Stimulated activated CD4-positive, alpha-beta T cell treated with anti-CD3 and anti-CD28 coated beads, TNF-alpha, amount 100 ng/mL, for 48 hours (primary cell): ENCODE measurements around the gene CRYGB.
"Not testable (repeated sequence)": the region's sequence is repeated elsewhere in the genome, so short reads cannot be mapped to it uniquely, and the experiment has no call there.

Experiments used
- DNase-seq, 3 donors: peaks; one replicate each; pipeline ENCODE4 v3.0.0-alpha.2; 2020; ENCODE audit warnings: low read depth in 3 of 3

CRYGB gene

DNA sequence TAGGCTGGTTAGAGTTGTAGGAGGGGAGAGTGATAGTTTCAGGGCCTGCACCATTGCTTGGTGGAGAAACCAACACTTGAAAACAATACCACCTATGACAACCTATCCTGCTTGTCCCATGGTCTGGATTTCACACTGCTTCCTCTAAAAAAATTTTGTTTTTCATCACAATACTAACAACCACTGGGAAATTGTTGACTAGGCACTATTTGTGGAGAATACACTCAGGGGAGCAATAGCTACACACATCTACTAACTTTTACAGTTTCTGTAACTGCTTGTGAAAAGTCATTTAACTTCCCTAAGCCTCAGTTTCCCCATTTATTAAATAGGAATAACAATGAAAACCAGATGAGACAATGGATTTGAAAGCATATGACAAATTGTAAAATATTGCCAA lies 4.1 kb upstream of the CRYGB start:
- no peak for DNase-seq

DNA sequence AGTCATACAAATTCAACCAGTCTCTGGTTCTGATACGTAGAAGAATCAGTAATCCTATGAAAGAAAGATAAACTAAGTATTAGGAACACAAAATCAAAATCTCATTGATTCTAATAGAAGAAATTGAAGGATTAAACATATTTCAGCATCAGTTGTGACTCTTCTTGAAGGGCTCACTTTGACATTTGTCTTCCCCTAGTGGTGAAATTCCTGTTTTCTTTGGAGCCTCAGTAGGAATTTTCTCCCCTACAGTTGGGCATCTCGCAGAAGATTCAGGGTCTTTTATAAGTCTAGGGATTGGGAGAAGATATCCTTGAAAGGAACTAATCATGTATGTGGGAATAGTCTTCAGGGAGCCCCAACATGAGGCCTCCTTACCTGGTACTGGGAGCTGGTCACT lies 2.8 kb upstream of the CRYGB start:
- no peak for DNase-seq

DNA sequence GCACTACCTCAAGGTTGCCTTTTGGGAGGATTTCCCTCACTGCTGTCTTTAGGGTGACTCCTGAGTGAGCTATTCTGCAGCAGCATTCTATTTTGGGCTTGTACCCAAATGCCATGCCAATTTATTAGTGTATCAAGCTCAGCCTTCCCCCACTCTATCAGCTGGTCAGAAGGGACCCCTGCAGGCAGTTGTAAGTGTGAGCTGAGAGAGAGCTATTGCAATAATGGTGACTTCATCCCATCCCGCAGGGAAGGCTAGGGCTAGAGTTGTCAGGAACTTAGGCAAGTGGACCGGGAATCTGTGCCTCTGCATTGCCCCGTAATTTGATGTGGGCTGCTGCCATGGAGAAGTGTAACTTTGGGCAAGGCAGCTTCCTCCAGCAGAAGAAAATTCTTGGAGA lies 1.8 kb upstream of the CRYGB start:
- no peak for DNase-seq

DNA sequence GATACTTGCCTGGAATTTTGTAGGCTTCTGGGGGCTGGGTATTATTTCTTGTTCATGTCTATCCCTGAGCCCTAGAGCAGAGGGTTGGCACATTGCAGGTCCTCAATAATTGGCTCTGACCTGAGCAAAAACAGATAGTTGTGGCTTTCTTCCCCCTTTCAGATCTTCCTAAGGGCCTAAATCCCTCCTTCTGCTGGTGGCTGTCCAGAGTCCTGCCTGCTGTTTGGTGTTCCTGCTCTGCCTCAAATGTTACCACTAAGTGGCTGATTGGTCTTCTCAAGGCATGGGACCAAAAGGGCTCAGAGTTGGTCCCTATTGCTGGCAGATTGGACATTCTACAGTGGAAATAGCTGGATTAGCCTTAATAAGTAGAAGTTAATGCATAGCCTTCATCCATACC lies 1.1 kb upstream of the CRYGB start:
- no peak for DNase-seq

DNA sequence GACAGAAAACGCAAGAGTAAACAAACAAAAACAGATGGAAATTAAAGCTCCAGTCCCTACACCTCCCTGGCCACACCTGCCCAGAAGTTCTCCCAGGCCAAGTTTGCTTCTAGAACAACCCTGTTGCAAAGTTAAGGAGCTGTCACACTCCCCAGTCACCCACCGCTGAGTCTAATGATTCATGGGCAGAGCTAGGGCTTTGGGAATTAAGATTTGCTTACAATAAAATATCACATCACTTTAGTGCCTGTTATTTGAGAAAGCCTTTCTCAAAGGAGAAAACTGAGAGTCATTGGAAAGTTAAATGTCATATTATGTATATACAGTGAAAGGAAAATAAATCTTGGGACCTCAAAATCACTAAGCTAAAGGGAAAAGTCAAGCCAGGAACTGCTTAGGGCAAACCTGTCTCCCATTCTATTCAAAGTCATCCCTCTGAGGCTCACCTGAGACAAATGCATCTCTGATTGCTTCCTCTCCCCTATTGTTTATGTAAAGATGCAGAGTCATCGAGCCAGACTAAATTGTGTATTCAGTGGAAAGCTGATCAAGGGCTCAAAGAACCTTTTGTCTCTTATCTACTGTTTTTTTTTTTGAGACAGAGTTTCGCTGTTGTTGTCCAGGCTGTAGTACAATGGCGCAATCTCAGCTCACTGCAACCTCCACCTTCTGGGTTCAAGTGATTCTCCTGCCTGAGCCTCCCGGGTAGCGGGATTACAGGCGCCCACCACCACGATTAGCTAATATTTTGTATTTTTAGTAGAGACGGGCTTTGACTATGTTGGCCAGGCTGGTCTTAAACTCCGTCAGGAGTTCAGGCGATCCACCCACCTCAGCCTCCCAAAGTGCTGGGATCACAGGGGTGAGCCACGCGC lies 2.8 kb downstream of the CRYGB start:
- DNase-seq = no peak

DNA sequence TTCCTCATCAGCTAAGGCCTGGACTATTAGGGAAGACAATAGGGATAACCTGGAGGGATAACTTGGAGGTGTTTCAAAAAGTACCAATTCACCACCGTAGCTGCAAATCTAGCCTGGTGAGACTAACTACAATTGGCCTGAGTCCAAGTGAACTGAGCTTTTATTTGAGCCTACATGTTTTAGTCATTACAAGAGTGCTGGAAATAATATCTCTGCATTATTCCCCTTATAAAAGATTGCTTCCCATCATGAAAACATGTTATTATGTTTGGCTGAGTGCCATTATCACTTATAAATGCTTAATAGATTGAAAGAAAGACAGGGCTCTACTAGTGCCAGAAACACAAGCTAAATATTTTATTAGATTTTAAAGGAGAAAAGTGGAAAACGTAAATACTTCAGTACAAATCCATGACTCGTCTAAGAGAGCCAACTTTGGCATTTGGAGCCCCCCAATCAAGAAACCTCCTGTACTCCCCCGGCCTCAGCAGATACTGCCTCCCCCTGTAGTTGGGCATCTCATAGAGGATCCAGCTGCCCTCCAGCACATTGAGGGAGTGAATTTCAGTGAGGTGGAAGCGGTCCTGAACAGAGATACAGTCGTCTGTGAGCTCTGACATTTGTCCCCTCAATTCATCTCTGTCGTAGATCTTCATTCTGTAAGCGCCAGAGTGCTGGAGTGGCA lies 3.6 kb downstream of the CRYGB start:
- DNase-seq = no peak

DNA sequence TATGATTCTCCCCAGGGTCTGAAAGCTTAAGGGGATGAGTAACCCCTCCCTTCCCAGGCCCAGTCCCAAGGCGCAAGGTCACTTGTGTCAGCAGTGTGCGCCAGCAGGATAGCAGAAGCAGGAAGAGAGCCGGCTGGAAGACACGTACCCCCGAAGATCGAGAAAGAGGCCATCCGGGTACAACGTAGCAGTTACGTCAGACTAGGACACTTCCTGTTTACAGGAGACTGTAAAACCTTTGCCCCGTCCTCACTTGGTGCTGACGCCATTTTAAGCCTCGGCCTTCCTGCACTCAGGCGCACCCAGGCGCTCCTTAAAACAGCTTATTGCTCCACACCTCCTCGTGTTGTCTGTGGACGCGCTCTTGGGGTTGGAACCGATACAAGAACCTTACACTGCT lies 6.5 kb downstream of the CRYGB start:
- DNase-seq = no peak

DNA sequence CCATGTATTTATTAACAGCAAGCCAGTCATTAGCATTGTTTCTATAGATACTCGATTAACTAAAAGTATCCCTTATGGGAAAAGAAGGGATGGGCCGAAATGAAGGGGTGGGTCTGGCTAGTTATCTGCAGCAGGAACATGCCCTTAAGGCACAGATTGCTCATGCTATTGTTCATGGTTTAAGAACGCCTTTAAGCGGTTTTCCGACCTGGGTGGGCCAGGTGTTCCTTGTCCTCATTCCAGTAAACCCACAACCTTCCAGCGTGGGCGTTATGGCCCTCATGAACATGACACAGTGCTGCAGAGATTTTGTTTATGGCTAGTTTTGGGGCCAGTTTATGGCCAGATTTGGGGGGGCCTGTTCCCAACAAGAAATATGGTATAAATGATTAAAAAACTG lies 7.6 kb downstream of the CRYGB start:
- DNase-seq = not testable (repeated sequence)

DNA sequence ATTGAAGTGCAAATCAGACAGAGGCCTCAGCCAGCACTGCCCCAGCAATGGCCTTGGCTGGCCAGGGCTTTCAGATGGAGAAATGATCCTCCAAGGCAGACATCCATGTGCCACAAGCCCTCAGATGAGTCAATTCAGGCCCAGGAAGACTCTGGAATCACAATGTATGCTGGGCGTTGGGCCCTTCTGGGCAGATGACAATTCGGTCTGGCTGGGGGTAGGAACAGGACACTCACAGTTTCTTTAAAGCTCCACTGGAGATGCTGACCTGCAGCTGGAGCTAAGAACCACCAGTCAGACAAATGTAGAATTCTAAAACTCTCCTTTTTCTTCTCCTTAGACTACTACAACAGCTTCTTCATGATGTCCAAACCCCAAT lies 9.3 kb downstream of the CRYGB start:
- no peak for DNase-seq

DNA sequence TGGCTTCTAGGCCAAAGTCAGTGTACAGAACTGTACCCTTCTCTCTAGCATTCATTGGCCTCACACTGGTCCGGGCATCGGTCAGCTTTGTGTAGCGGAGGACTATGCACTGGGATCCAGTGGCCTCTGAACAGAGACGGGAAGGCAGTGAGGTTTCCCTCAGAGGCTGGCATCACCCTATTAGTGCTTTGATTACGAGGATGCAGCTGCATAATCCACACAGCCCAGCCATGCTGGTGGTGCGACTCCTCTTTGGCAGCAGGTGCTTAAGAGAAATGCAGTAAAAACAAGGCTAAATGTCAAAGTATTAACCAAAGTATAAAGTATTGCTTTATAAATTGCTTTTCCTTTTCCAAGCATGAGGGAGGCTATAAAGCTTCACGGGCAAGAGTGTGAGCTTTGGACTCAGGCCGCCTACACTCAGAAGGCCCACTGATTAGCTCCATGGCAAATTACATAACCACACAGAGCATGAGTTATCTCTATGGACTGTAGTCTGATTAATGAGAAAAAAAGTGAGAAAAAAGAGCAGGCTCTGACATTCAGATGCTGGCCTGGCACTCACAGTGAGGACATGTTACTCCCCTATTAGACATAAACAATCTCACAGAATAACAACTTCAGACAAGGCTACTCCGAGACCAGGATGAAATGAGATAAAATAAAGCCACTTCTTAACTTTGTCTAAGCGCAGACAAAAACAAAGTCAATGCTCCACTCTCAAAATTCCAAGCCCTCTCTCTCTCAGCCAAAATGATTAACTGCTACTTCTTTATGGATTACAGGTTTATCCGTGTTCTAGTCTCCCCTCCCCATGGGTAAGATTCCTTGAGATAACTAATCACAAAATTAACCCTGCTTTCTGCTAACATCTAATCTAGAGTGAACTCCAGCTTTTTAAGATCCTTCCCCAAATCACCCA lies 9.9 kb downstream of the CRYGB start:
- DNase-seq = no peak

DNA sequence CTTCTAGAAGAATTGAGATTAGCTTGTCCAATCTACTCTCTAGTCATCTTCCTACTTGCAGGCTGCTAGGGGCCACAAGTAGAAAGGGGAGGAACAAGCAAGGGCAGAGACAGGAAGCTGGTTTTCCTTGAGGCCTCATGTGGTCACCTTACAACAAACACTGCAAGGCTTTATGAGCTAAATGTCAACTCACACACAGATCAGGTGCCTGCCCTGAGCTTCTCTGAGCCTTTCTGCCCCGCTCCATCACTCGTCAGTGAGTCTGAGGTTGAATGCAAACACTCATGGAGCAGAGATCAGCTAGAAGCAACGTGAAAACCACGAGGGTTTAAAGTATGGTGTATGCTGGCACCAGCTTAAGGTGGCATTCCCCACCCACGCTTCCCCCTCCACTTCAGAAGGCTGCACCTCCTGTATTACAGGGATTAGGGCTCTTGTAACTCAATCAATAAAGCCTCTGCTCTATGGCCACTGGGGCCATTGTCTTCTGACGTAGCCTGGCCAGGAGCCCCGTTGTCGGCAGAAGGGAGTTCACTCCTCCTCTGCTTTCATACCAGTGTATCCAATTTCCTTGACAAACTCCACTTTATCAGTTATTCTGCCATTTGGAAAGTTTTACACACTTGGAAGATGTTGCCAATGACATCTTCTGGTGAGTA lies 10.9 kb downstream of the CRYGB start:
- no peak for DNase-seq

DNA sequence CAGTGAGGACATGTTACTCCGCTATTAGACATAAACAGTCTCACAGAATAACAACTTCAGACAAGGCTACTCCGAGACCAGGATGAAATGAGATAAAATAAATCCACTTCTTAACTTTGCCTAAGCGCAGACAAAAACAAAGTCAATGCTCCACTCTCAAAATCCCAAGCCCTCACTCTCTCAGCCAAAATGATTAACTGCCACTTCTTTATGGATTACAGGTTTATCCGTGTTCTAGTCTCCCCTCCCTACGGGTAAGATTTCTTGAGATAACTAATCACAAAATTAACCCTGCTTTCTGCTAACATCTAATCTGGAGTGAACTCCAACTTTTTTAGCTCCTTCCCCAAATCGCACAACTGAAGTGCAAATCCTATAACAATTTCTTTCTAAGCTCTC lies 15.2 kb downstream of the CRYGB start:
- DNase-seq = no peak

DNA sequence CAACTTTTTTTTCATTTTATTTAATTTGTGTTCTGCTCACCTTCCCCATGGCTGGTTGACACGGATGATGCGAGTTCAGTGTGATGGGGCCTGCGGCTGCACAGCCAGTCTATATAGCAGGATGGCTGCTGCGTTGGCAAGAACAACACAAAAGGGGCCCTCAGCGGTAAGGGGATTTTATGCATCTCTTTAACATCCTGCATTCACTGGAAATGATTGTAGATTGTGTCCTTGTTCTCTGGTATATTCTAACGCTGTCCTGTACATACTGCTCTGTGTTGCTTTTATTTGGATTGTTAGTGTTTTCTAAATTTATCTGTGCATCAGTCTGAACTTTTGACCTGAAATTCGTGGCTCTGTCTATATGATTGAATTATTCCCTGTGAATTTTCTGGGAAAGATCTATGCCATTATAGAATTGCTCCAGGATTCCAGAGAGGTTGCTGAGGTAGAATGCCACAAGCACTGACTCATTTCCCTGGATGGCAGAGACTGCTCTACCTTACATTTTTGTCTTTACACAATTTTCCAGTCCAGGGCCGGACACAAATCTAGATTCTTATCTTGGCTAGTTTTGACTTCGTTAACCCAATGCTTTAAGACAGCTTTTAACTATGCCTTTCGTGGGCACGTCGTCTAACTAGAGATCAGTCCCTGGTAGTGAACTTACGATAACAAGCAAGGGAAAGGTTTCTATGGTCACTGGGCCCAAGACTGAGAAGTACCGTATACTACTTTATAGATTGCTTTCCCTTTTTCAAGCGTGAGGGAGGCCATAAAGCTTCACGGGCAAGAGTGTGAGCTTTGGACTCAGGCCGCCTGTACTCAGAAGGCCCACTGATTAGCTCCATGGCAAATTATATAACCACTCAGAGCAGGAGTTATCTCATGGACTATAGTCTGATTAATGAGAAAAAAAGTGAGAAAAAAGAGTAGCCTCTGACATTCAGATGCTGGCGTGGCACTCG lies 15.9 kb downstream of the CRYGB start, which contains the start of gene CRYGC:
CRYGC (minus strand) TSS at position 85 of the 968 bp plus-strand sequence; CDS start at position 49, 36 bp downstream.
- DNase-seq = no peak

DNA sequence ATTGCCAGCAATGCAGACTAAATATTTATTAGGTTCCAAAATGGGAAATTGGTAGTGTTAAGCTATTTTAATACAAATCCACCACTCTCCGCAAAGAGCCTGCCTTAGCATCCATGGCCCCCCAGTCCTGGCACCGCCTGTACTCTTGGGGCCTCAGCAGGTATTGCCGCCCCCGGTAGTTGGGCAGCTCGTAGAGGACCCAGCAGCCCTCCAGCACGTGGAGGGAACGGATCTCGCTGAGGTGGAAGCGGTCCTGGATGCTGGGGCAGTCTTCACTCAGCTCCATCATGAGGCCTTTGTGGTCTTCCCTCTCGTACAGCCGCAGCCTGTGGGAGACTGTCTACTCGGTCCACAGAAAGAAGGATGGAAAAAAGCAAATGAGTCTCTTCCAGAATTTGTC lies 17.8 kb downstream of the CRYGB start:
- DNase-seq = no peak

DNA sequence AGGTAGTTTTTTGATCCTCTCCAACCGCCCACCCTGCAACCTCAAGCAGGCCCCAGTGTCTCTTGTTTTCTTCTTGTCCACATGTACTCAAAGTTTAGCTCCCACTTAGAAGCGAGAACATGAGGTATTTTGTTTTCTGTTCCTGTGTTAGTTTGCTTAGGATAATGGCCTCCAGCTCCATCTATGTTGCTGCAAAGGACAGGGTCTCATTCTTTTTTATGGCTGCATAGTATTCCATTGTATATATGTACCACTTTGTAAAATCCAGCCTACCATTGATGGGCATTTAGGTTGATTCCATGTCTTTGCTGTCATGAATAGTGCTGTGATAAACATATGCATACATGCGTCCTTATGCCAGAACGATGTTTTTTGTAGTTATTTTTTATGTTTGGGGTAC lies 18.9 kb downstream of the CRYGB start:
- no peak for DNase-seq

DNA sequence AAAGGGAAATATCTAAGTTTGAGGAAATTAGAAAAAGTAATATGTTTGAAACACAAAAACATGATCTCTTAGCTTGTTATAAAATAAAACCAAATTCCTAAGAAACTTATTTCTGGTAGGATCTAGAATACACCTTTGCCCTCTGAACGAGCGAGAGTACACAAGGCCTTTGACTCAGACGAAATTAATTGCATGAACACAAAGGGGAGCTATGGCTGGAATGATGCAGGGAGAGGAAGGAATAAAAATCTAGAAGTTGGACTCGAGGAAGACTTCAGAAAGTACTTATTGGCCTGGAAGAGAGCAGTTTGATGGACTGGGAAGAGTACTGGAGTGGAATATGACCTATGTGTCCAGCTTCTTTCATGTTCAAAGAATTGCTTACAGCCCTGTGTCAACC lies 20.7 kb downstream of the CRYGB start:
- DNase-seq = no peak

DNA sequence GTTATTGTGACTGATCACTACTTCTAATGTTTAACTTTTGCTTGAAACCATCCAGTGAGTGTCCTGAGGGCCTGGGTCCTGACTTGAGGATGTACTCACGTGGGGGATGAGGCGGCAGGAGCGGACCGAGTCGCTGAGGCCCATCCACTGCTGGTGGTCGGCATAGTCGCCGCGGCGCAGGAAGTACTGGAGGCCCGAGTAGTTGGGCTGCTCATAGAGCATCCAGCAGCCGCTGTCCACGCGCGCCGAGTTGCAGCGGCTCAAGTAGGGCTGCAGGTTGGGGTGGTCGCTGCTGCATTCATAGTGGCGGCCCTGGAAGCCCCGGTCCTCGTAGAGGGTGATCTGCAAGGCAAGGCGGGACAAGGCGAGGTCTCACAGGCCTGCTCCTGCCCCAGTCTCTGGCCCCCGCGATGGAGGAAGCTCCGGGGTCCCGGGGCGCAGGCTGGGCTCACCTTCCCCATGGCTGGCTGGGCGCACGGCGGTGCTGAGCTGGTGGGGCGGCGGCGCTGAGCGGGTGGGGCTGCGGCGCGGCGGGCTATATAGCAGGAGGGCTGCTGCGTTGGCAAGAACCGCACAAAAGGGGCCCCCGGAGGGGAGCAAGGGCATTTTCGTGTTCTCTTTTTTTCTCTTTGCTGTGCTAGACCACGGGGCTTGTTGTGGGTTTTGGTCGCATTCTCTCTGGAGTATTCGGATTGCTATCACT lies 21.8 kb downstream of the CRYGB start, which contains the start of gene CRYGD:
CRYGD (minus strand) TSS at position 512 of the 703 bp plus-strand sequence; CDS start at position 461, 51 bp downstream.
- not testable (repeated sequence) for DNase-seq

DNA sequence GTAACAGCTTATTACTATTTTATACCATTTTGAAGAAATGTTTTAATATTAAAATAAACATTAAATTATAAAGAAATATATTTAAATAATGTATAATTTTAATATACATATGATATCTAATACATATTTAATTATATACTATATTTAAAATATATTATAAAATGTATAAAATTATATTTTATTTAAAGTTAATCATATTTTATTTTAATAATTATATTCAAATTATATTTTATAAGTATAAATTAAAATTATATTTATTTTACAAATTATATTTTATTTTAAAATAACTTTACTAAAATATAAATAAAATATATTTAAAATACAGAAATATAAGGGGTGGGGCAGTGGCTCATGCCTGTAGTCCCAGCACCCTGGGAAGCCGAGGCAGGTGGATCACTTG lies 23.7 kb downstream of the CRYGB start:
- DNase-seq = no peak

DNA sequence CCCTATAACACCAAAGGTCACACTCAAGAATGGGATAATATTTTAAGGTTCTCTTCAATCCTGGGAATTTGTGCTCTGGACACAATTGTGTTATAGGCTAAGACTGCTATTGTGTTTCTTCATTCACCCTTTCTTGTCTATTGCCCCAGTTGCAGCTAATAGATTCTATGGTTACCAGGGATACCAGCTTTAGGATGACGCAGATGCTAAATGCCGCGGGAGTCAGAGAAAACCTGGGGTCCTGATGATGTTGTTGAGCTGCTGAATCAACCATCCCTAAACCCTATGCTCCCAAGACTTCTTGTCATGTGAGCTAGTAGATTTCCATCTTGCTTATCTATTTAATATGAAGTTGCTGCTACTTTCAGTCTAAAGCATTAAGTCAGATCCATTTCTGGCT lies 27.0 kb downstream of the CRYGB start:
- no peak for DNase-seq

DNA sequence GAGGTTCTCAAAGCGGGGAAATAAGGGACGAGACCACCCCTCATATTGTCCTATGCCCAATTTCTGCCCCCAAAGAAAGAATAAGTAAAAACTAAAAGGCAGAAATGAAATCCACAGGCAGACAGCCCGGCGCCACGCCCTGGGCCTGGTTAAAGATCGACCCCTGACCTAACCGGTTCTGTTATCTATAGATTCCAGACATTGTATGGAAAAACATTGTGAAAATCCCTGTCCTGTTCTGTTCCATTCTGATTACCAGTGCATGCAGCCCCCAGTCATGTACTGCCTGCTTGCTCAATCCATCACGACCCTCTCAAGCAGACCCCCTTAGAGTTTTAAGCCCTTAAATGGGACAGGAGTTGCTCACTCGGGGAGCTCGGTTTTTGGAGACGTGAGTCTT lies 28.6 kb downstream of the CRYGB start:
- not testable (repeated sequence) for DNase-seq
